SH-SY5Y (cell line): ENCODE results near the gene RBM8A.

ENCODE experiments used
- GATA2 ChIP-seq: IDR thresholded peaks from 2 replicates; pipeline ENCODE4 v1.6.1; 2011; ENCODE audit warnings: mild to moderate bottlenecking, low read depth, low read length
- GATA3 ChIP-seq: IDR thresholded peaks from 2 replicates; pipeline ENCODE4 v1.6.1; 2011; ENCODE audit warnings: low read depth, mild to moderate bottlenecking, low read length, moderate library complexity

RBM8A gene

GRCh38 chr1:145886816-145887215 lies 40.5 kb downstream of the RBM8A start:
- no peak for TF ChIP-seq GATA2
- TF ChIP-seq GATA3 = no peak

- TF ChIP-seq GATA3 (no peak), GATA2 (no peak)
Observed at GRCh38 chr1:145886390-145886789, 40.9 kb downstream of the RBM8A start.

DNA sequence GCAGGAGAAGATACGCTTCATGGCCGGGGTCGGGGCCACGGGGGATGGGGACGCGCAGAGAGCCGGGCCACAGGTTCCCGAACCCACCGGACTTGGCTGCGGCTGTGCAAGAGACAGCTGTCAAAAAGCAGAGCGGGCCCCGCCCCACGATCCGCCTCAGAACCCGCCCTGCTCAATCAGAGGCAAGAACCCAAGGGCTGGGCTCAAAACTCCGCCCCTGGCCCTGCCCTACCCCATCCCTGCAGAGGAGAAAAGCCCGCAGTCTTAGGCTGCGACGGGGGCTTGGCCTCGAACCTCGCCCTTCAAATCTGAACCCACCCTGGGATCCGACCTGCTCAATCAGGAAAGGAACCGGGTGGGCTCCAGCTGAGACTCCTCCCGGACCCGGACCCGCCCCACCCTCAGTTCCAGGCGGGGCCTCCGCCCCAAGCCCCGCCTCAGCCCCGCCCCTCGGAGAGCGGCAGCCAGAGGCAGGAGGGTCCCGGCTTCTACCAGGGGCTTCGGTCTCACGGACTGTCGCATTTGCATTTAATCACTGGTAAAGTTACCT lies 41.5 kb downstream of the RBM8A start, which contains the start of gene ANKRD35:
ANKRD35 (minus strand) TSS at position 129 of the 550 bp plus-strand sequence; CDS start at position 21, 108 bp downstream.
- TF ChIP-seq GATA3 (no peak), GATA2 (no peak)

- TF ChIP-seq GATA2 (no peak), GATA3 (no peak)
Observed at GRCh38 chr1:145884675-145885074, 42.6 kb downstream of the RBM8A start.

GRCh38 chr1:145879775-145880174 lies 47.5 kb downstream of the RBM8A start:
- TF ChIP-seq GATA3 (no peak), GATA2 (no peak)

DNA sequence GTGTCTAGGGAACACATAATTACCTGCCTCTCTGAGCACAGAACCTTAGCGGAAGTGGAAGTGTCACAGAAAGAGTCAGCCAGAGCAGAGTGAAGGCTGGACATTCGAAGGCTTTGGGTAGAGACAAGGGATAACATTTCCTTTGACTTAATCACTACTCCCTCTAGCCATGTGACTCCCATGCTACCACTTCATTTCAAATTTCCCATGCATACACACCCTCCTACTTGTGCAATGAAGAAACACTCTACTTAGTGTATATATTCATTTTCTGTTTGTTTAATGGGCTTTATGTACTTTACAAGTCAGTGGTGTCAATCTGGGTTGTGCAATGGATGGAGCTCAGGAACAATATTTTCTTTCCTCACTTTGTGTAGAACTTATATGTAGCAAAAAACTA lies 48.6 kb downstream of the RBM8A start:
- TF ChIP-seq GATA2 (no peak), GATA3 (no peak)

DNA sequence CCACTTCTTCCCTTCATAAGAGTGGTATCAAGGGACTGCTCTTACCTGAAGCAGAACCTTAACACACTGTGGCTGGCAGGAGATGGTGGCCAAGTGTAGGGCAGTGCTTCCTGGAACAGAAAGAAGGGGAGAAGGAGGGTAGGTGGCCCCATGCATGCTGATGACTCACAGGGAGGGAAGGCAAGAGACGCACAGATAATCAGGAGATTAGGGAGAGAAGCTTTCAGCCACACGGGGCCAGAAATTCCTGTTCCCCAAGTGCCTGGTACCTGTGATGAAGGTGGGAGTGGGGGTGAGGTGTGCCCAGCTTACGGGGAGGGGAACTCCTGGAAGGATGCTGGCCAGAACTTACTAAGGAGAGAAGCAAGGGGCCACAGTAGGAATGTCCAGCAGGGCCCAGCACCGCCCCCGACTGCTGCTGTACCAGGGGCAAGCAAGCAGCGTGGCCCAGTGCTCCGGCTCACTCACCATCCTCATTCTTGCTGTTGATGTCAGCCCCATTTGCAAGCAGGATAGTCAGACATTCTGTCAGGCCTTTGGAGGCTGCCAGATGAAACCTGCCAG lies 49.3 kb downstream of the RBM8A start:
- TF ChIP-seq GATA2 (no peak), GATA3 (no peak)

DNA sequence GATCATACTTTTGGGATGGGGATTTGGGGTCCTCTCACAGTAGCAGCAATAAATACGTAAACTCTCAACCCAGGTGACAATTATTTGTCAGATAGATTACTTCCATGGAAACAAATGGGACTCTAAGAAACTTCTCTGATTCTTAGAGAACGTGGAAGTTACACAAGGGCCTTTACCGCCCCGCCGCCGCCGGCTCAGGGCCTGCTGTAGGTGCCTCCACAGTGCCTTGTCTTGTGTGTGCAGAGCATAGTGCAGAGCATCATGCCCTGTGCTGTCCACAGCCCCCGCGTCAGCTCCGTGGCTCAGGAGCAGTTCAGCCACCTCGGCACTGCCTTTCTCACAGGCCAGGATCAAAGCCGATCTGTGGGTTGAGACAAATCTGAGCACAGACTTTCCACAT lies 52.6 kb downstream of the RBM8A start:
- TF ChIP-seq GATA2 = no peak
- no peak for TF ChIP-seq GATA3

- TF ChIP-seq GATA2 (no peak), GATA3 (no peak)
Observed at GRCh38 chr1:145871994-145872924, 55.0 kb downstream of the RBM8A start.
